HCT116 (cell line): Measurements from ENCODE around the gene SLC8A1.

ENCODE experiments used
- JUND ChIP-seq: IDR thresholded peaks from 2 replicates; pipeline ENCODE4 v1.6.1; 2012
- SRF ChIP-seq: IDR thresholded peaks from 2 replicates; pipeline ENCODE4 v1.6.1; 2012; ENCODE audit warnings: low read depth

GRCh38 chr2:40488927-40489677, 37.2 kb upstream of the SLC8A1 start:
- no peak for TF ChIP-seq SRF
- no peak for TF ChIP-seq JUND
